ENCODE measurements around the gene PUS3.

Gene PUS3

DNA sequence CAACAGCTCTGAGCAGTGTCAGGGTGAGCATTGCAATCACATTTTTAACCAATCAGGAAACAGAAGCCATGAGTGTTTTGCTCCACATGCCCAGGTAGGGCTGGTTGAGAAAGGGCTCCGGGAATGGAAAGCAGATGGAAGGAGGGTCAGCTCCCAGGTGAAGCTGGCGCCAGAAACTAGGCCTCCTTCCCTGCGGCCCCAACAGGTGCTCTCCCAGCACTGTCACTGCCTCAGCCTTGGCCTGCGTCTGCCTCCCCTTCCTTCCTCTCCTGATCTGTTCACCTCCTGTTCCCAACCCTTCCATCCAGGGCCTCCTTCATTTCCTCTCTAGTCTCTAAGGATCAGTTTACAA, 38.2 kb upstream of the PUS3 start:
- no peak for FAIRE-seq

- no peak for FAIRE-seq
These were observed 37.1 kb upstream of the PUS3 start for GRCh38 chr11:125940145-125940544.

DNA sequence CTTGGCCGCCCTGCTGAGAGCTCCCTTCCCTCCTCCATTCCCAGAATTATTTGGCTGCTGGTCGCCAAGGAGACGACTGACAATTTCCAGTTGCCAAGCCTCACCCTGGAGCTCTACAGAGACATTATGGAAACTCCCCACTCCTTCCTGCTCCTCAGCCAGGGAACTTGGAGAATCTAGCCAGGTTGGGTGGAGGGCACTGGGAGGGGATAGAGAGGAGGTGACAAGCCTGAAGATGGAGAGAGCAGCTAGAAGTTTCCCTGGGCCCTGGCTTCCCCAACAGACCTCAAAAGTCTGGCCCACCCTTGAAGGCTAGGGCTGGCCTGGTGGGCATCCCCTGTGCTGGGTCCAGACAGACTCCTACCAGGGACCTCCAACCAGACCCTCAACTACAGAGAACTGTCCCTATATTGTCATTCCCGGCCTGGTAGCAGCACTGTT, 36.1 kb upstream of the PUS3 start:
- FAIRE-seq: no peak

DNA sequence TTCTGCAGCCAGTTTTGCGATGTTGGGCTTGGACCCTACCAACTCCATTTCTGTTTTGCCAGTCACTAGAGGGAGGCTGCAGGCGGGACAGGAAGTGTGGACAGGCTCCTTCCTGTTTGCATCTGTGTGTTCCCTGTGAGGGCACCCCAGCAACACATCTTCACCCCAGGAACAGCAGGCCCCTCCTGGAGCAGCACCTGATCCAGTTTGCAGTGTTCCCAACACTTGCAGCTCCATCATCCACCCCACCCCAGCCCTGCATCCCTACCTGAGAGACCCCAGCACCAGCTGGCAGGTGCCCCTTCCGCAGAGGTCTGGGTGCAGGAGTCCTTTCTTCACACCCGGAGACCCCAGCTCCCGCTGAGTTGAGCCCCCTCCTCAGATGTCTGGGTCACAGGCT, 35.4 kb upstream of the PUS3 start:
- no peak for FAIRE-seq

DNA sequence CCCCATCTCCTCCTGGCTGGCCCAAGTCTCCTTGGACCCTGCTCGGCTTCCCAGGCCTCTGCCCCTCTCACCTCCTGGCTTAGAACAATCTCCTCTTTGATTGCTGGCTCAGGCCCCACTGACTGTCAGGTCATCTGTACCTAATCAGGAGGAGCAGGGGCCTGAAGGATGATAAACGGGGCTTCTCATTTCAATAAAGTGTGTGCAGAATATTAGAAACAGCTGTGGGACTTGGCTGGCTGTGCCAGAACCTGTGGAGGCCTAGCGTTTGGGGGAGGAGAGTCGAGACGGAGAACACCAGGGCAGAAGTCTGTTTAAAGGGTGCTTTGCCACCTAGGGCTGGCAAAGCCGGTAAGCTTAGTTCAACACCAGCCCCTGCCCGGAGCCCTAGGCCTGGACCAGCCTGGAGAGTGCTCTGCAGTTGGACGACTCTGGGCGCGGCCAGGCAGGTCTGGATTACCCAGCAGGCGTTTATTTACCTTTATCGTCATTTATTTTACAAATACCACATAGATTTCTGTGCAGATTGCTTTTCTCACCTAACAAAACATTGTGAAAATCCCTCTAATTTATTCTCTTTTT, 32.7 kb upstream of the PUS3 start:
- FAIRE-seq: no peak

GRCh38 chr11:125935056-125935455, 32.0 kb upstream of the PUS3 start:
- FAIRE-seq: no peak

- FAIRE-seq: no peak
These were observed 31.5 kb upstream of the PUS3 start for GRCh38 chr11:125934473-125934872.

DNA sequence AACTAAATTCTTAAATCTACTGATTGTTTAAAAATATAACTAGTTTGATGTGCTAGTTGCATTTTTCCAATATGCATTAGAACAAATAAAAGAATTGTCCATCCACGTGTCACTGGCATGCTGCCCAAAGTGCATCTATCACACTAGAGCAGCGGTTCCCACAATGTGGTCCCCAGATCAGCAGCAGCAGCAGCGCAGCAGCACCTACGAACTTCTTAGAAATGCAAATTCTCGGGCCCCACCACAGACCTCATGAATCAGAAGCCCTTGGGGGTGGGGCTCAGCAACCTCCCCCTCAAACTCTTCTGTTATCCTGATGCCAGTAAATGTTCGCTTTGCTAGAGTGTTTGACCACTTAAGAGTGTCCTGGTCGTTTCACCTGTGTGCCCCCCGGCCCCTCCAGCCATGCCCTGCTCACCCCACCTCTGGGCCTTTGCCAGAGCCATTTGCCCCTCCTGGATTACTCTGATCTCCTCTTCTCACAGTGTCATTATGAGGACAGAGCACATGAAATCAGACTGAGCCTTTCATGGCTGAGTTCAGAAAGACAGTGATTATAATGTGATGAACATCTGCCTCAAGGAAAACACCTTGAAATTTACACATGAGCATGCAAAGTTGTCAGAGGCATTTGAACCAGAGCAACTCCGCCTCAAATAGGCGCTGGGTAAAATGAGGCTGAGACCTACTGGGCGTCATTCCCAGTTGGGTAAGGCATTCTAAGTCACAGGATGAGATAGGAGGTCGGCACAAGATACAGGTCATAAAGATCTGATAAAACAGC, 30.2 kb upstream of the PUS3 start:
- FAIRE-seq: no peak

DNA sequence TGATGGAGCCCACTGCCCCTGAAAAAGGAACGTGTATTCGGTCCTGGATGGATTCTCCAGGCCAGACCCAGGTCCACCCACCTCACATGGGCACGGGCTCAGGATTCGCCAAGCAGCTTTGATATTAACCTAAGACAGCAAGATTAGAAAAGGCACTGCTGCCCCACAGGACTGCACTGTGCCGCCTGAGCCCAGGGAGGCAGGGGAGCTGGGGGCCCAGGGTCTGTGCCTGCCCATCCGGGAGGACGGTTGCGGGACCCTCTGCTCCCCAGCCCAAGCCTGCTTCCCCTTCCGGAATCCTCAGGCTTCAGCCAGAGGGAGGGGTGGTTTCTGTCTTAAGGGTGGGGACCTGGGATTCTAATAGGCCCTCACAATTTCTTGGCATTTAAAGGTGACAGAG, 29.3 kb upstream of the PUS3 start:
- FAIRE-seq: no peak

- no peak for FAIRE-seq
These were observed 28.7 kb upstream of the PUS3 start for GRCh38 chr11:125931668-125932067.

GRCh38 chr11:125931116-125931515, 28.1 kb upstream of the PUS3 start:
- FAIRE-seq: no peak

- FAIRE-seq: no peak
These were observed 27.1 kb upstream of the PUS3 start for GRCh38 chr11:125930076-125930450.

GRCh38 chr11:125929445-125930075, 26.6 kb upstream of the PUS3 start:
- no peak for FAIRE-seq

- no peak for FAIRE-seq
These were observed 23.7 kb upstream of the PUS3 start for GRCh38 chr11:125926682-125927081.

- FAIRE-seq: no peak
These were observed 22.8 kb upstream of the PUS3 start for GRCh38 chr11:125925804-125926203.

DNA sequence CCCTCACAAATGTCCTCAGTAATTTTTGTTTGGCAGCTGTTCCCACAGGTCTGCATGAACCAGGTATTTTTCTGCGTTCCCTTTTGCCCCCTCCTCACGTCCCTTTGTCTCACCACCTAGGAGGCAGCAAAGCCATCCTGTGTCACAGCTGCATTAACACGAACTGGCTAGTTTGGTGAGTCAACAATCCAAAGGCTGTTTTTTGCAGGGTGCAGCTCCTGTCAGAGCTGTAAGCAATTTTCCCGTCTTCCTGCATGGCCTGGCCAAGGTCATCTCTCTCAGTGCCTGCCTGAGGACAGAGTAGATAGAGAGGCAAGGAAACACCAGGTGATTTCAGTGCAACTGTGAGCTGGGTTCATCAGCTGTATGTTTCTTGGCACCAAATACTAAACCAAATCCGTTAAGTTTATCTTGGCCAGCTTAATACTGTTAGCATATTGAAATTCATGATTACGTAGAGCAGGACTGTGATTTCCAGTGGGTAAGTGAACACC, 22.3 kb upstream of the PUS3 start:
- FAIRE-seq: no peak

DNA sequence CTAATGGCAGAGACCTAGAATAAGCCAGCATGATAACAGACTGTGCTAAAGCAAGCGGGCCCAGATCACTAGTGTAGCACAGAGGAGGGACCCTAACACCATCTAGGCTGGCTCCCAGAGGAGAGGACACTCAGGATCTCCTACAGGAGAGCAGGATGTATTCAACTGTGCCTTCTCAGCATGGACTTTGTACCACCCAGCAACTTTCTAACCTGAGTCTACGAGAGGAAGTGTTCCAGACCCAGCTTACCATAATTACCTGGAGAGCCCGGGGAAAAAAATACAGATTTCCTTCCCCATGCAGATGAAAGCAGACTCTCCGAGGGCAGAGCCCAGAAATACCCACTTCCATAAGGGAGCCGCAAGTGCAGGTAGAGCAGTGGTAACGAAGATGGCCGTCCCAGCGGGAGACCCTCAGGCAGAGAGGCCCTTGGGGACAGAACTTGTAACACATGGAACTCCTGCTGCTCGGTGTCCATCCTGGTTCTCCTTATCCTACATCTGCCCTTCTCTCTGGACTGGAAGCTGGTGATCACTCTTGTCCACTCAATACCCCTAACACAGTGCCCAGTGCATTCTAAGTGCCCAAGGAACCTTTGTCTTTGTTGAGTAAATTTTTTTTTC, 21.5 kb upstream of the PUS3 start:
- no peak for FAIRE-seq

GRCh38 chr11:125923633-125924032, 20.6 kb upstream of the PUS3 start:
- no peak for FAIRE-seq

GRCh38 chr11:125923012-125923579, 20.1 kb upstream of the PUS3 start:
- FAIRE-seq: peak; percentile 56

DNA sequence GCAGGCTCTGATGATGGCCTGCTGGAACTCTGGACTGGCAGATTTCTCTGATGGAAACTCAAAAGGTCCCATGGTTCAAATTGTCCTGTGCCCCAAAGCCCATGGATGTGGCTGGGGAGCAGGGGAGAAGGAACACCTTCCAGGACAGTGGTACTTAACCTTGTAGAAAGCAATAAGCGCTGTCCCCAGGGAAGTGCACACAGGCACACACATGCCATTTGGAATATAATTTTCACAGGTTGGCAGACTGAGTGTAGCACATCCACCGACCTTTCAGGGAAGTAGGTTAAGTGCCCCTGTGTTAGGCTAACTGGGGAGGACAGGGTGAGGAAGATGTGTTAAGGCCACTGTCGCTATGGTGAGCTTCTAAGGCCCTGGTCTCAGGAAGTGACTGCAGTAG, 19.1 kb upstream of the PUS3 start:
- no peak for FAIRE-seq

- FAIRE-seq: no peak
These were observed 18.0 kb upstream of the PUS3 start for GRCh38 chr11:125921042-125921441.

DNA sequence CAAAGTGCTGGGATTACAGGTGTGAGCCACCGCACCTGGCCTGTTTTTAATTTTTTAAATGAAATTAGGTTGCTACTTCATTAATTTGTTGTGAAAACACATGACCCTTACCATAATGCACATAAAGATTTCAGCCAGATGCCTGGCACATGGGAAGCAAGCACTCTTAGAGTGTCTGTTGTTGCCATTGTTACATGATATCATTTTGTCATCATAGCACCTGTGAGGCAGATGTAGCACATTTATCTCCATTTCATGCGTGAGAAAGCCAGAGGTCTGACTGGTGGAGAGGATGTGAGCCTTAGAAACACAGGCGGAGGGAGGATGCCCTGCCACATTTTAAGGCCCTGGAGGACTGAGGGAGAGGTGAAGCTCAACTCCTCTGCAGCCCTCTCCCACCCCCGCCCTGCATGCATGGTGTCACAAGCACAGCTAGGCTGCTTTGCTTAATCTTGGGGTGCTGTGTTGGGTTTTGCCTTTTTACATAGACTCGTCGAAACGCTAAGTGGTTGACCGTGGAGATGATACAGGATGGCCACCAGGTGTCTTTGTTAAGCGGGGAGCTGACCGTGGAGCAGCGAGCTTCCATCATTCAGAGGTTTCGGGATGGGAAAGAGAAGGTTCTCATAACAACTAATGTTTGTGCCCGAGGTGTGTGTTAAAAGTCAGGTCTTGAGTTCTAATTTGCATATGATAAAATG, 15.3 kb upstream of the PUS3 start:
- no peak for FAIRE-seq

Measured in G401.6 (cell line).